AML-193 (cell line): ENCODE data around the gene IL23A.

Experiments
- DNase-seq, 2 experiments: peaks; one replicate each; lab custom pipeline; 2025; lab: John Stamatoyannopoulos, UW

IL23A gene

DNA sequence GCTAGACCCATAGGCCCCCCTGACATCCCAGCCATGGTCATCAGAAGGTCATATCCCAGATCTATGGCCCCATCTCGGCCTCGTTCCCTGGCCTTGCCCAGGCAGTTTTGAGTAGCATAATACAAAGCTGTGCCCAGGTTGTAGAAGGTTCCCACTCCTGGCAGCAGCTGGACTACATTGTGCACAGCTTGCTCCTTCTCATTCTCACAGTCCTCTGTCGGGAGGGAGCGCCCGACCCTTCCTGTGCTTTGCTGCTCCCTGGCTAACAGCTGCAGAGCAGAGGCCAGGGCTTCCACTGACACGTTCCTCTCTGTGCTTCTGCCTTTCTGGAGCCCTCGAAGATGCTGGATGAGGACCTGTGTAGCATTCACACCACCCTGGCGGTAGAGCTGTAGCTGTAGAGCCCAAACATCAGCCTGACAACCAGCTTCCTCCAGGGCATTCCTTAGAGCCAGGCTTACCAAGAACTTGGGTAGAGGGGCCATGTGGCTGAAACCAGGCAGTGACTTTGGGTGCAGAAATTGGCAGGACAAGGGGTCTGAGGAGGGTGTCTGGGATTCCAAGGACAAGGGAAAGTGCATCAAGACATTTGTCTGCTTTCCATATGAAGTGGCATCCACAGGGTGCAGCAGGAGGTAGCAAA lies 22.9 kb downstream of the IL23A start:
- no peak for DNase-seq

DNA sequence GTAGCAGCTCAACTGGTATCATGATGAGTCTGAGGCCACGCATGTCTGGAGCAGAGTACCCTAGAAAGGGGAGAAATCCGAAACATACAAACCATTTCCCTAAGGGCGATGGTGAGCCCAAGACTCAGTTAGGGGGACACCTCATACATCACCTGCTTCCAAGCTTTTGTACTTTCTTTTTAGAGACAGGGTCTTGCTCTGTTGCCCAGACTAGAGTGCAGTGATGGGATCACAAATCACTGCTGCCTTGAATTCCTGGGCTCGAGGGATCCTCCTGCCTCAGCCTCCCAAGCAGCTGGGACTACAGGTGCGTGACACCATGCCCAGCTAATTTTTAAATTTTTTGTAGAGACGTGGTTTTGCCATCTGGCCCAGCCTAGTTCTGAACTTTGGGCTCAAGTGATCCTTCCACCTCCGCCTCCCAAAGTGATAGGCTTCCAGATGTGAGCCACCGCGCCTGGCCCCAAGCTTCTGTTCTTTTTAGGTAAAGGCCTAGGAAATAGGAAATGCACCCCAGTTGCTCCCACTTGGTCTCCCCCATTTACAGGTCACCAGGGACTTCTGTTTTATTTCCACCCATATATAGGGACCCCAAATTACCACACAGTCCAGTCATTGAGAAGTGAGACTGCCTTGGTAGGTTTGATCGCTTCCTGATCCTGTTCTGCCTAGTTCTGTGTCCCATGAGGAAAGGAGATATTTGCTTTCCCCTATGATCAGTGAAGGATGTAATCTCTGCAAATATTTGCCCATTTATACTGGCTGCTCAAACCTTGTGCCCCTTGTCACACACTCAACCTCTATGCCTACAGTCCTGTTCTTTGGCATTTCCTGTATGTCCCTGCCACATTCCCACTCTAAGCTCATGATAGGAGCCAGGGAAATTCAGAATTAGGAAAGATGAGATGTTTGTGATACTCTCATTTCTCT lies 23.7 kb downstream of the IL23A start, which contains the start of gene APOF:
APOF (minus strand) TSS at position 728 of the 930 bp plus-strand sequence; CDS start at position 616, 112 bp downstream.
- DNase-seq: no peak

DNA sequence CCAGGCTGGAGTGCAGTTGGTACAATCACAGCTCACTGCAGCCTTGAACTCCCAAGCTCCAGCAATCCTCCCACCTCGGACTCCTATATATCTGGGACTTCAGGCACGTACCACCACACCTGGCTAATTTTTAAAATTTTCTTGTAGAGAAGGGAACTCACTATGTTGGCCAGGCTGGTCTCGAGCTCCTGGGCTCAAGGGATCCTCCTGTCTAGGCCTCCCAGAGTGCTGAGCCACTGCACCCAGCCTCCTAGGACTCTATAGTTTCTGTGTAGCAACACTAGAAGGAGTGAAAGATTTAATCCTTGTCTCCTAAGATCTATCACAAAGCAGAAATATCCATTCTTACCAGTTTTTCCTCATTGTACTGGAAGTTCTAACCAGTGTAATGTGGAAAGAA lies 28.3 kb downstream of the IL23A start:
- no peak for DNase-seq

DNA sequence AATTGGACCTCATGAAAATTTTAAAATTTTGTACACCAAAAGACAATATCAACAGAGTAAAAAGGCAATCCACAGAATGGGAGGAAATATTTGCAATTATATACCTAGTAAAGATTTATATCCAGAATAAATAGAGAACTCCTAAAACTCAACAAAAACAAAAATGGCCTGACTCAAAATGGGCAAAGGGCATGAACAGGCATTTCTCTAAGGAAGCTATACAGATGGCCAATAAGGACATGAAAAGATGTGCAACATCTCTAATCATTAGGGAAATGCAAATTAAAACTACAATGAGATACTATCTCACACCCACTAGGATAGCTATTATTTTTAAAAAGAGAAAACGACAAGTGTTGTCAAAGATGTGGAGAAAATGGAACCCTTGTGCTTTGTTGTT lies 34.8 kb downstream of the IL23A start:
- no peak for DNase-seq

DNA sequence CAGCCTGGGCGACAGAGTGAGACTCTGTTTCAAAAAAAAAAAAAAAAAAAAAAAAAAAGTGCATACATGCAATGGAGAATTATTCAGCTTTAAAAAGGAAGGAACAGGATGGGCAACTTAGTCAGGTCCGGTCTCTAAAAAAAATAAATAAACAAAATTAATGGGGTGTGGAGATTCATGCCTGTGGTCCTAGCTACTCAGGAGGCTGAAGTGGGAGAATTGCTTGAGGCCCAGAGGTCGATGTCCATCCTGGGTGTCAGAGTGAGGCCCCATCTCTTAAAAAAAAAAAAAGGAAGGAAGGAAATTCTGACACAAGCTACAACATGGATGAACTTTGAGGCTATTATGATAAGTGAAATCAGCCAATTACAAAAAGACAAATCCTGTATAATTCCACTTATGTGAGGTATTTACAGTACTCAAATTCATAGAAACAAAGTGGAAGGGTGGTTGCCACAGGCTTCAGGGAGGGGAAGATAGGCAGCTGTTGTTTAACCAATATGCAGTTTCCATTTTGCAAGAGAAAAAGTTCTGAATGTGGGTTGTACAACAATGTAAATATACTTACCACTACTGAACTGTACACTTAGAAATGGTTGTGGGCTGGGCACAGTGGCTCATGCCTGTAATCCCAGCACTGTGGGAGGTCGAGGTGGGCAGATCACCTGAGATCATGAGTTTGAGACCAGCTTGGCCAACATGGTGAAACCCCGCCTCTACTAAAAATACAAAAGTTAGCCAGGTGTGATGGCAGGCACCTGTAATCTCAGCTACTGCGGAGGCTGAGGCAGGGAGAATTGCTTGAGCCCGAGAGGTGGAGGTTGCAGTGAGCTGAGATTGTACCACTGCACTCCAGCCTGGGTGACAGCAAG lies 36.3 kb downstream of the IL23A start:
- DNase-seq: no peak

DNA sequence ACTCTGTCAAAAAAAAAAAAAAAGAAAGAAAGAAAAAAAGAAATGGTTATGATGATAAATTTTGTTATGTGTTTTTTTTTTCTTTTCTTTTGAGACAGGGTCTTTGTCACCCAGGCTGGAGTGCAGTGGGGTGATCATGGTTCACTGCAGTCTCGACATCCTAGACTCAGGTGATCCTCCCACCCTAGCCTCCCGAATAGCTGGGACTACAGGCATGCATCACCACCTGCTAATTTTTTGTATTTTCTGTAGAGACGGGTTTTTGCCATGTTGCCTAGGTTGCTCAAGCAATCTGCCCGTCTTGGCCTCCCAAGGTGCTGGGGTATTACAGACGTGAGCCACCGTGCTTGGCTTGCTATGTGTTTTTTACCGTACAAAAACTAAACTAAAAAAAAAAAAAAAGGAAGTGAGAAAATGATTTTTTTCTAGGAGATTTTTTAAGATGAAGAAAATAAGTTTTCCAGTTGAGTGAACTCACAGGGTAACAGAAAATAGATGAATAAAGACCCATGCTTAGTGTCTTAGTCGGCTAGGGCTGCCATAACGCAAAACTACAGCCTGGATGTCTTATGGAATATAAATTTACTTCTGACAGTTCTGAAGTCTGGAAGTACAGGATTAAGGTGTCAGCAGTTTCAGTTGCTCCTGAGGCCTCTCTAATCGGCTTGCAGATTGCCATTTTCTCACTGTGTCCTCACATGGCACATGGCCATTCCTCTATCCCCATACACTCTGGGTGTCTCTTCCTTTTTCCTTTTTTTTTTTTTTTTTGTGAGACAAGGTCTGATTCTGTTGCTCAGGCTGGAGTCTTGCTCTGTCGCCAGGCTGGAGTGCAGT lies 37.1 kb downstream of the IL23A start:
- no peak for DNase-seq

DNA sequence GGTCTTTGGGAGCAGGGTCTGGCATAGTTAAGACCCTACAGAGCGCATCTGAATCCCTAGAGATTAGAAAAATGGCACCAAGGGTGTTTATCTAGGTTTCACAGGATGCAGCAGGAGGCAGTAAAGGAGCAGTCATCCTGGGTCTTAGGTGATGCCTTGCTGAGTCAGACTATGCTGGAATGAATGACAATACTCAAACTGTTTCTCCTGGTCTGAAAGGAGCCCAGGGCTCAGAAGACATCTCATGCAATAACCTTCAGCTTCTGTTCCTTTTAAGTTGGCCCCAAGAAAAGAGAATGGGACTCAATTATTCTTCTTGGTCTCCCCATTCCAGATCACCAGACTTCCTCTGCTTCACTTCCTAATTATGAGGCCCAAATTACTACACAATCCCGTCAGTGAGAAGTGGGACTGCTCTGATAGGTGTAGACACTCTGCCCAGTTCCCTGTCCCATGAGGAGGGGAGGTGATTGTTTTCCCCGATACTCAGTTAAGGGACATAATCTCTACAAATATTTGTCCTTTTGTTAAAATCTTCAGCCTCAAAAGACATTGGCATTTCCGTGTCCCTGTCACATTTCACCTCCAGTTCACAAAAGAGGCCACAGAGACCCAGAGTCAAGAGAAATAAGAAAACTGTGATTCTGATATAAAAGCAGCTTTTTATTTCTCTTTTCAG lies 38.8 kb downstream of the IL23A start:
- DNase-seq: no peak

DNA sequence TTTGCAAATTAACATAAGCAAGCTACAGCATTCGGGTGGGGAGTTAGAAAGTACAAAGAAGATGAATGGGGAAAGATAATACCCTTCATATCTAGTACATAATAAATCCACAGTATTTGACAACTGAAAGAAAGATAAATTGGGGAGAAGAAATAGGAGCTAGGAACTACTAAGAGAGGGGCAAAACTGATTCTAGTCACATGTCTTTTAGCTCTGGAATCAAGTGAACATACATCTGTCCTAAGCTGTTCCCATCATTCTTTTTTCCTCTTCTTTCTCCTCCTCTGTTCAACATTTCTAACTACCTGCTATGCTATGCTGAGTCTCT lies 39.3 kb downstream of the IL23A start:
- no peak for DNase-seq

DNA sequence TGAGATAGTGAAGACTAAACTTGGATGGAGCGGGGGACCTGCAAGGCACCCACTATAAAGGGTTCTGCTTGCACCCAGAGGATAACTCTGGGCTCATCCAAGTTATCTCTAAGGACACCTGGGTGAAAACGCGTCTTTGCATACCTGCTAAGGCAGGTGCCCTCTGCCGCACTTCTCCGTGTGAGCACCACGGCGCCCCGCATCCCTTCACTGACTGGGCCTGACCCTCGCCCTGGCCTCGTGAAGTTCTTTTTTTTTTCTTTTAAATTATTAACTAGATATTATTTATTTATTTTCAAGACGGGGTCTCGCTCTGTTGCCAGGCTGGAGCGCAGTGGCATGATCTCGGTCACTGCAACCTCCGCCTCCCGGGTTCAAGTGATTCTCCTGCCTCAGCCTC lies 43.9 kb downstream of the IL23A start:
- no peak for DNase-seq

DNA sequence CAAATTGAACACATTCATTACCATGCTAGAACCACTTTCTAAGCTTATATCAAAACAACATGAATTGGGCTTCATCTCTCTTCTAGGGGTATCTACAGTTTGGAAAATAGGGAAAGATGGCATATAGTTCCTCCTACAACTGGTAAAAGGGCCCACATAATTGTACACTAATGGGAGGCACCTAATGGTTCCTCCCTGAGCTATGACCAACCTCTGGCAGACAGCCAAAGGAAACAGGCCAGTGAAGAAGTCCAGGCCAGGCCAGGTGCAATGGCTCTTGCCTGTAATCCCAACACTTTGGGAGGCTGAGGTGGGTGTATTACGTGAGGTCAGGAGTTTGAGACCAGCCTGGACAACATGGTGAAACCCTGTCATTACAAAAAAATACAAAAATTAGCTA lies 47.2 kb downstream of the IL23A start:
- no peak for DNase-seq

DNA sequence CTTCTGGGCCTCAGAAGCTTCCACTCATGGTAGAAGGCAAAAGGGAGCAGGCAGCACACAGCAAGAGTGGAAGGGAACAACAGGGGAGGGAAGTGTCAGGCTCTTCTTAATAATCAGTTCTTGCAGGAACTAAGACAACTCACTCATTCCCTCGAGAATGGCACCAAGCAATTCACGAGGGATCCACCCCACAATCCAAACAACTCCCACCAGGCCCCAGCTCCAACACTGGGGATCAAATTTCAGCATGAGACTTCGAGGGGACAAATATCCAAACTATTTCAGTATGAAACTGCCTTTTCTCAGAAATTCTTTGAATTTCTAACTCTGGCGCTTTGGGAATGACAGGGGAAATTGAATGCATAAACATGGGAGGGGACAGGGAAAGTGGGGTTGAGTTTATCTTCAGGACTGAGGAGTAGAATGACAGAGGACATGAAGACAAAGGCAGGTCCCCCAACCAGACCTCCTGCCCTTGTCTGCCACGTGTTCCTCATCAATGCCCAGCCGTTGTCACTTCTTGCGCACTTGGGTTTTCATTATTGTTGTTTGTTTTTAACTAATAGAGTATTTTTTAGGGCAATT lies 48.6 kb downstream of the IL23A start:
- DNase-seq: no peak

DNA sequence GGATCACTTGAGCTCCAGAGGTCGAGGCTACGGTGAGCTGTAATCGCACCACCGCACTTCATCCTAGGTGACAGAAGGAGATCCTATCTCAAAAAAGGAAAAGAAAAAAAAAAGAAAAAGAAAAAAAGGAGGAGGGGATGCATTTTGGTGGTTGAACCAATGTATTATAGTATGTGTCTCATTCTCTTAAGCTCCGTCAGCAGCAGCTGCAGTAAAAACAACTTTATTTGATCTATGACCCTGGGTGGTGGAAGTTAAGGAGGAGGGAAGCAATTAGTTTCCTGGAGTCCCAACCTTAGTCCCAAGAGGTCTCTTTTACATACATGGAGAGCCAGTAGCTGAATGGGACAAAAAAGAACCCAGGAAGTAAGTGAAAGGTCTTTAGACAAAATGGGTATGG lies 50.7 kb downstream of the IL23A start:
- no peak for DNase-seq
